Stimulated activated CD8-positive, alpha-beta memory T cell treated with anti-CD3 and anti-CD28 coated beads, Interleukin-15, amount 100 ng/mL, for 1 hour (primary cell): ENCODE results near the gene SOCS6.
"Not testable (repeated sequence)": the region's sequence is repeated elsewhere in the genome, so short reads cannot be mapped to it uniquely, and the experiment has no call there.

Source experiments
- DNase-seq: peaks from one replicate; pipeline ENCODE4 v3.0.0-alpha.2; 2020; ENCODE audit warnings: low read depth

Gene SOCS6

DNA sequence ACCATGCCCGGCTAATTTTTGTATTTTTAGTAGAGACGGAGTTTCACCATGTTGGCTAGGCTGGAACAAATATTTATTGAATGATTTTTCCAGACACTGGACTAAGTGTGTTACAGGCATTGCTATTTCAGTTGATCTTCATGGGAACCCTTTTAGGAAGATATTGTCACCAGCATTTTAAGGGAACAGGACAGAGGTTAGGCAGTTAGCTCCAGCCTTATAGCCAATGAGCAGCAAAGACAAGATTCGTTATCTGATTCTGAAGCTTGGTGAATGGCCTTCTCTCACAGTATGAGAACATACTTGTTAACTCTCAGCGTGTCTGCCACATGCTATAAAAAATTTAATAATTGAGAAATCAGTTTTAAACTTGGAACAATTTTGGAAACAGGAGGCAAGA is 73.4 kb downstream of the SOCS6 start:
- DNase-seq, result no peak

DNA sequence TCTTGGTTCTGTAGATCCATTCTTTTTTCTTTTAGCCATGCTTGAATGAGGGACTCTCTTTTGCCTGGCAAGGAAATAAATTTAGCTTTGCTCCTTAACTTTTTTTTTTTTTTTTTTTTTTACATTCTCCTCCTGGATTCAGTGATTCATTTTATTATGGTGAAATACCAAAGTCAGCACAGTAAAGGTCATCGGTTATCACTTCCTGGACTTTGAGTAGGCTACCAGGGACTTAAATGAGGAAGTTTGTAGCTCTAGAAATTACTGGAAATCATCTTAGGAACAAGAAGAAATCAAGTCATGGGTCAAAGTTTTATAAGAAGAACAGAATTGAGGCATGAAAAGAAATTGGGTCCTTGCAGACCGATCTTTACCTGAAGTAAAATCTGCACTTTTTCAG is 75.0 kb downstream of the SOCS6 start:
- DNase-seq, result no peak

DNA sequence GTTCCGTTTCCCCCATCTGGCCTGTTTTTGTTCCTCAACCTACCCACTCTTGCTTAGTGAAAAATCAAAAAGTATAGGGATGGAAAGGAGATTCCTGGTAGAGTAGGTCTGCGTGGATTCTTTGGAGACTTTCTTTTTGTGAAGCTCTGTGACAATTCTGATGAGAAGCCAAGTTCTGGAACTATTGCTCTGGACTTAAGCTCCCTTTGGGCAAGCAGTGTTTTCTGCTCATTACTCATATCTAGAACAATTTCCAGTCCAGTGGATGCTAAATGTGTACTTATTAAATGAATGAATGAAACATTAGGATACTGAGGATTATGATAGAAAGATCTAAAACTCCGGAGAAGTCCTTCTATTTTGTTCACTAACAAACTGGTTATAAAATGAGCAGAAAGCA is 76.5 kb downstream of the SOCS6 start:
- no peak for DNase-seq

DNA sequence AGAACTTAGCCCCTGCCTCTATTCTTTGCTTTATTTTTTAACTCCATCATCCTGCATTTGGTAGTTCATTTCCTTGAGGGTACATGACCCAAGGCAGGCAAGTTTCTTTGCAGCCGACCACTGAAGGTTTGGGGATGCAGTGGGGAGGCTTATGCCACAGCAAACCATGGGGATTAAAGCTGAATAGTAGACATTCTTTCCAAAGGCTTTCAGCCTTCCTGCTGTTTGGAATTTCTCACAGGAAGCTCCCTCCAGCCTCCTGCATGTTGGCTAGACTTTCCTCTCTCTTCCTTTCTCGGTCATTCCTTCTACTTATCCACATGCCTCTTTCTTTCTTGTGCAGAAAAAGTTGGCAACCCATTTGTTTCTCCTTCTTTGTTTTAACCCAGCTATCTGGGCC is 77.3 kb downstream of the SOCS6 start:
- no peak for DNase-seq

DNA sequence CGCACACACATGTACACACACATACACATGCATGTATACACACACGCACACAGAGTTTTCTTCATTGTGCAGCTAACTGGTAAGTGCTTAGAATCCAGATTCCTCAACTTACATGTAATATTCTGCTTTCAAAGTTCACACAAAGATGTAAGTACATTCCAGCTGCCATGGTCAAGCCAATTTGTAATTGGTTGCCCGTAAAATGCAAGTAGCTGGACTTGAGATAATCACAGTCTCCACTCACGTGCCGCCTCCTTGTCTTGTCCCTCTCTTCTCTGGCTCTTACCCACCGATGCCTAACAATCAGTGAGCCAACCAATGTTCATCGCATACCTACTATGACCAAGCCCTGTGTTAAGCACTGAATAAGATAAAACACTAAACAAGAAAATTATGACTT is 77.8 kb downstream of the SOCS6 start:
- no peak for DNase-seq

DNA sequence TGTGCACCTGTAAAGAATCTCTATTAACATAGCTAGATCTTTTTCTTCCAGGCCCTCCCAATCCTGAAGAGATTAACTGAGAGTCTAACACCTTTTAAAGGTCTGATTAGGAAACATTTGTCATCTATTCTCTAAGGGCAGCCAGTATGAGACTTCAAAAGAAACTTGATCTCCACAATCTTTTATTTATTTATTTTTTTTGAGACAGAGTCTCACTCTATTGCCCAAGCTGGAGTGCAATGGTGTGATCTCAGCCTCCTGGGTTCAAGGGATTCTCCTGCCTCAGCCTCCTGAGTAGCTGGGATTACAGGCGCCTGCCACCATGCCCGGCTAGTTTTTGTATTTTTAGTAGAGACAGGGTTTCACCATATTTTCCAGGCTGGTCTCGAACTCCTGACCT is 78.5 kb downstream of the SOCS6 start:
- DNase-seq, result not testable (repeated sequence)

DNA sequence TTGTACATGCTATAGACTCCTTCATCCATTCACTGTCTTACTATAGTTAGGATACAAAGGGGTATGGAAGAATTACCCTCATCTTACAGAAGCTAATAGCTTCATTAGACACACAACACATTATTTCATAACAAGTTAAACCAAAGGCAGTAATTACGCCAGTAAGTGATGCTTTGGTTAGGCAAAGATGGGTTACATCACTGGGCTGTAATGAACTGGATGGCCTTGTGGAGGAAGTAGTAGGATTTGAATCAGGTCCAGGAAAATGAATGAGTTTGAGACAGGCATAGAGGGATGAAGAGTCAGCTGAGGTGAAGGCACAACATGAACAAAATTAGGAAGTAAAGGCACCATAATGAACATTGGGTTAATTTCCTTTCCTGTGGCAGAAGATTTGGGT is 80.1 kb downstream of the SOCS6 start:
- DNase-seq, result no peak

DNA sequence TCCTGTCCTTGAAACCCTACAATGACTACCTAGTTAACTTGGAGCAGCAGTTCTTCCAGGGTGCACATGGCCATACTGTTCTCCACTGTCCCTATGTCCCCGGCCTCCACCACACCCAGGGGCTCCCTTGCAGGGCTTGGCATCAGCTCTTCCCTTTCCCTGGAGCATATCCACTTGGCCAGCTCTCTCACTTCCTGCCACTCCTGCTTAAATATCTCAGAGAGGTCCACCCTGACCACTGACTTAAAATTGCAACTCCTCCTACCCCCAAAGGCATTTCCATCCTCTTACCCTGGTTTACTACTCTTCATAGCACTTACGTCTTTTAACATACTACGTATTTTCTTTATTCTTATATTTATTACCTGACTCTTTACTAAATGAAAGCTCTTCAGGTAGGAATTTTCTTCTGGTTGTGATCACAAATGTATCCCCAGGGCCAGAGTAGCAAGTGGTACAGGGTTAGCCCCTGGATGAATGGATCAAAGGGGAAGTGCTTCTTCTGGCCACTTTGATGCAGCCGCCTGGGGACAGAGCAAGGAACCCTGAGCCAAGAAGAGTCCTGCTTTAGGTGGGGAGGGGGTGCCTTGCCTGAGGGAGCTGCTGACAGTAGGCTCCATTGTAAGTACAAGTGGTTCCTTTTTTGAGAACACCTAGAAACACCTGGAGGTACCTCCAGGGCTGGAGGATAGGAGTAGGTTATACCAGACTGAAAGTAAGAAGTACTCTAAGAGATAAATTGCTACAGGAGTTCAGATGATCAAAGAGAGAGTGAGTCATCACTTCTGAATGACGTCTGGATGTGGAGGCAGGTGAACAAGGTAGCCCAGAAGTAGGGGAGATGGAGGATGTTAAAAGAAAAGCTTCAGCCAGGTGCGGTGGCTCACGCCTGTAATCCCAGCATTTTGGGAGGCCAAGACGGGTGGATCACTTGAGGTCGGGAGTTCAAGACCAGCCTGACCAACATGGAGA is 82.2 kb downstream of the SOCS6 start:
- DNase-seq, result no peak

DNA sequence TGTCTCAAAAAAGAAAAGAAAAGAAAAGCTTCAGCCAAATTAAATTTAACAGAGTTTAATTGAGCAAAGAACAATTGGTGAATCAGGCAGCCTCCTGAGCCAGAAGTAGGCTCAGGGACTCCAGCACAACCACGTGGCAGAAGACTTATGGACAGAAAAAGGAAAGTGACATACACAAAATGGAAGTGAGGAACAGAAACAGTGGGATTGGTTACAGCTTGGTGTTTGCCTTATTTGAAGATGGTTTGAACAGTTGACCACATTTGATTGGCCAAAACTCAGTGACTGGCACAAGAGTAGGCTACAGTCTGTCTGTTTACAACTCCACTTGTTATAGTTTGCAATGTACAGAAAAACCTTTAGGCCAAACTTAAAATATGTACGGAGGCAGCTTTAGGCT is 83.1 kb downstream of the SOCS6 start:
- no peak for DNase-seq

DNA sequence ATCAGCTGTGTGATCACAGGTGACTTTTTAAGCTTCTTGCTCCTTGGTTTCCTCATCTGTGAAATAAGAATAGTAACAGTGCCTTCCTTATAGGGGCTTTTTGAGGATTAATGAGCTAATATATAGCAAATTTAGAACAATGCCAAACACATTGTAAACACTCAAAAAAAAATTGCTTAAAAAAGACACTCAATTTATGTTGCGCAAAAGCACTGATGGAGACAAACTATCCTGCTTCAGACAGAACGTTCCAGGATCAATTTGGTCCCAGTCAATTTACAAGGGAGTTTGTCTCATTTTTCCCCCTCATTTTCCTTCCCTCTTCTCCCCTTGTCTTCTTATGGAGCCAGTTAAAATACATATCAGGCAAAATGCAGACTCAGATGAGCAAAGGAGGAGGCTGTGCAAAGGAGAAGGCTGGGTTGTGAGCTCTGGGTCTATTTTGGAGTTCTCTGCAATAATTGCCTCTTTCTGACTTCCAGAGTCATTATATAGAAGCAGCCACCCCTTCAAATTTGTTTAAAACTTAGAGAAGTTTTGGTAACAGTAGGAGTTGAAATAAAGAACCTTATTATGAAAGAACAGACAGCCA is 83.7 kb downstream of the SOCS6 start:
- no peak for DNase-seq

DNA sequence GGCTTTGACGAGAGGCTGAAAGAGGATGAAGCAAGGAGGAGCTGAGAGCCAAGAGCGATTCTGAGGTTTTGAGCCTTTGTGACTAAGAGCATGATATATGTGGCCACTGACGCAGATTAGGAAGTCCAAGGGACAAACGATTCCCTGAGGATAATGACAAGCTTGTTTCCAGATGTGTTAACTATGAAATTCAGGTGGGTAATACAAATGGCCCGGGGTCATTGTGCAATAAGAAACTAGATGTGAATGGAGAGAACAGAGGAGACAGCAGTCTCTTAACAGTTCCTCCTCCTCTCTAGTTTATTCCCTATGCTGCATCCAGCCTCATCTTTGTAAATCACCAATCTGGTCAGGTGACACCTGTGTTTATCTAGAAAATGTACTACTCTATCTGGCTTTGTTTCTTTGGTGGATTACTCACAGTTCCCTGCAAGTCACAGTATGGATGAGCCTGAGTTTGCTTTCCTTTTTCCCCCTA is 84.2 kb downstream of the SOCS6 start:
- DNase-seq, result no peak

DNA sequence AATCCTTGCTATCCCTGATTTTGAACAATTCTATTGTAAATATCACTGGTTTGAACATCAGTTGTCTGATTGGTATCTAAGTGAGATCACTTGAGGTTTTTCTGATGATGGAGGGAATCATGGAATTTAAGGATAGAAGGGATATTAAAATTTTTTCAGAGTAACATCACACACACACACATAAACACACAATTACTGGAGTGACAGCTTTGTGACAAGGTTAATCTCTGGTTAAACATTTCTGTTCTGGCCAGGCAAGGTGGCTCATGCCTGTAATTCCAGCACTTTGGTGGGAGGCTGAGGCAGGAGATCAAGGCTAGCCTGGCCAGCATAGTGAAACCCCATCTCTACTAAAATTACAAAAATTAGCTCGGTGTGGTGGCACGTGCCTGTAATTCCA is 85.3 kb downstream of the SOCS6 start:
- DNase-seq, result no peak

DNA sequence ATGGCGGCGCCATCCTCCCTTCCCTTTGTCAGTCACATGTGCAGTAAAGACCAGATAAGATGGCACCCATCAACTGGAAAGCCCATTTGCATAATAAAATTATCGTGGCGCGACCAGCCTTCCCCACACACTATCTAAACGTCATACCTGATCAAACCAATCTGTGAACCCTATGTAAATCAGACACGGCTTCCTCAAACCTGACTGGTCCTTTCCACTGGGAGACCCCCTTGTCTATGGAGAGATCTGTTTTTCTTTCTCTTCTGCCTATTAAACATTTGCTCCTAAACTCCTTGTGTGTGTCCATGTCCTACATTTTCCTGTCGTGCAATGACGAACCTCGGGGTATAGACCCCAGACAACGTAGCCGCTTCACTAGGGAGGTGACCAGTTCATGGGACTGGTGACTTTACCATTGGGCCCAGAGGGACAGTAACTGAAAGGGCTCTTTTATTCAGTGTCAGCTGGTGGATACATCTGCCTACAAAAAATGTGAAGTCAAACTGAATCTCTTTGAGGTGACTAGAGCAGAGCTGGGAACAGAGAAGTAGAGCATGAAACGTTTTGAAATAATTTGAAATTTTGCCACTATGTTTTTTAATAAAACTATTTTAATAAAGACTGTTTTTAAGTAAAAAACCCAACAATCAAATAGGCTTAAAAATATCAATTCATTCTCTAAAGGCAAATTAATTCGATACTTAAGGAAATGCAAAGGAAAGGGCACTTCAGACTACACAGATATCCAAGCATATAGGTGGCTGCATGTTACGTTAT is 87.5 kb downstream of the SOCS6 start:
- no peak for DNase-seq

DNA sequence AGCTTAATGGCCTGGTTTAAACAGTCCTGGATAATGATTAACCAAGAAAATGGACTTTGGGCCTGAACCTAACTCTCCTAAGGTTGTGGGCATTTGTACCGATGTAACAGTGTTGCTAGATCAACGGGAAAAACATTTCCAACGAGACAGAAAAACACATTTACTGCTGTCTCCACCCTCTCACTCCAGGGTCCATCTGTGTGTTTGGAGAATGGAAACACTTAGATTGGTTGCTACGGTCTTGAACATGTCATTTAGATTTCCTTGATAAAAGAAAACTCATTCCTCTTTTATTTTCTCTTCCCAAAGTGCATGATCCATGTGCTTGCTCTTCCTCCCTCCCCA is 88.0 kb downstream of the SOCS6 start:
- no peak for DNase-seq

DNA sequence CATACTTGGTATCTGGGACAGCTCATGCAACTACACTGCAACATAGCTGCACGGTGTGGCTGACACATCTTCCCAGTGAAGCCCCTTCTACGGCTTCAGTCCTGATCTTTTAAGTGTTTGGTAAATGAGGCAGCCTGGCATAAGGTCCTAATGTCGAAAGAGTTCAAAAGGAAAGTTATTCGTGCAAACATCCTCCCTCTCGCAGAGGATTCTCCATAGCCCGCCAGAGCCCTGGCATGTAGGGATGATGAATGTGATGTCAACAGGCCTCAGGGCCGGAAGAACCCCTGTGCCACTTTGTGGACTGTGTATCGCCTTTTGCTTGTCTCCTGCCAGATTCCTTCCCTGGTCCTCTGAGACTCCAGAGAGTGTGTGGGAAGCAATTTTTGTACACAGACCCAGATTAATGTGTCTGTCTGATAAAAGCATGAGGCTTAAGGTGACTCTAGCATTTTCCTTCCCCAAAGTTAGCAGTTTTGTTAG is 88.5 kb downstream of the SOCS6 start:
- no peak for DNase-seq

DNA sequence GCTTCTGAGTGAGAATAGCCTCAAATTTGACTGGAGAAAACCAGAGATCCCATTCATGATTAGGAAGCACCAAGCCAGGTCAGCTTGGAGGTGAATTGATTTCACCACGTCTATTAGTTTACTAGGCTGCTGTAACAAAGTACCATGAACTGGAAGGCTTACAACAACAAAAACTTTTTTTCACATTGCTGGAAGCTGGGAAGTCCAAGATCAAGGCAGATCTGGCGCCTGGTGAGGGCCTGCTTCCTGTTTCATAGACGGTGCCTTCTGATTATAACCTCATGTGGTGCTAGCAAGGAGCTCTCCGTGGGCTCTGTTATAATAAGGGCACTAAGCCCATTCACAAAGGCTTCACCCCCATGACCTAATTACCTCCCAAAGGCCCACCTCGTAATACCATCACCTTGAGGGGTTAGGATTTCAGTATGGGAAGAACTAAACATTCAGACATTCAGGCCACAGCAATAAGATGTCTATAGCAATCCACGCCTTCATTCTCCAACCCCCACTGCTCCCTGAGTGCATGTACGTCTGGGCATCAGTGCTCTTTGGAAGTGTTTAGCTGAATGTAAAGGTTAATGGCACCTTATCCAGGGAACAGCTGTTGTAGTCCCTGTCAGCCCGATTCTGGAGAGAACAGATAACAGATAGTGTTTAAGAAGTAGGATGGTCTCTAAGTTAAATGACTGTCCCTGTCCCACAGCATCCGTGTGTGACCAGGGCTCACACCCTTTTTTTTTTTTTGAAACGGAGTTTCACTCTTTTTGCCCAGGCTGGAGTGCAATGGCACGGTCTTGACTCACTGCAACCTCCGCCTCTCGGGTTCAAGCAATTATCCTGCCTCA is 89.2 kb downstream of the SOCS6 start:
- no peak for DNase-seq
